Hepatocyte (in vitro differentiated cells): ENCODE results near the gene KDM4B. TPM values are rescaled to one million over a fixed set of nuclear protein-coding genes. Genes with fewer than 3 reads are reported as not detected.

ENCODE experiments used
- DNase-seq: peaks from one replicate; pipeline ENCODE4 v3.0.0-alpha.2; 2016; ENCODE audit warnings: low spot score
- H2AFZ ChIP-seq: fragments of 200-600 bp; sonication (generic); 2 replicates; pipeline ENCODE4 v1.6.0; 2016; ENCODE audit warnings: antibody characterized with exemption, mild to moderate bottlenecking
- H3K27ac ChIP-seq: fragments of 200-600 bp; sonication (generic); 2 replicates; pipeline ENCODE4 v1.5.1; 2016; ENCODE audit warnings: mild to moderate bottlenecking
- H3K27me3 ChIP-seq: fragments of 200-600 bp; sonication (generic); 2 replicates; pipeline ENCODE4 v1.6.1; 2016
- H3K36me3 ChIP-seq: fragments of 200-600 bp; sonication (generic); replicated peaks from 2 replicates; pipeline ENCODE4 v1.5.1; 2016; ENCODE audit warnings: low read depth; ENCODE audit not compliant: insufficient read depth
- H3K4me1 ChIP-seq: fragments of 200-600 bp; sonication (generic); 2 replicates; pipeline ENCODE4 v1.5.1; 2016; ENCODE audit warnings: mild to moderate bottlenecking, moderate library complexity; ENCODE audit not compliant: insufficient read depth
- H3K4me2 ChIP-seq: fragments of 200-600 bp; sonication (generic); 2 replicates; pipeline ENCODE4 v1.6.0; 2016
- H3K4me3 ChIP-seq: fragments of 200-600 bp; sonication (generic); 2 replicates; pipeline ENCODE4 v1.5.1; 2016; ENCODE audit warnings: mild to moderate bottlenecking
- H3K79me2 ChIP-seq: fragments of 200-600 bp; sonication (generic); 2 replicates; pipeline ENCODE4 v1.6.0; 2017; ENCODE audit warnings: mild to moderate bottlenecking
- H3K9me2 ChIP-seq: fragments of 200-600 bp; sonication (generic); replicated peaks from 2 replicates; pipeline ENCODE4 v1.6.0; 2017; ENCODE audit warnings: mild to moderate bottlenecking; ENCODE audit not compliant: insufficient read depth
- H3K9me3 ChIP-seq: fragments of 200-600 bp; sonication (generic); 2 replicates; pipeline ENCODE4 v1.5.1; 2016; ENCODE audit warnings: low read depth, mild to moderate bottlenecking
- H4K20me1 ChIP-seq: fragments of 200-600 bp; sonication (generic); 2 replicates; pipeline ENCODE4 v1.6.0; 2016; ENCODE audit warnings: mild to moderate bottlenecking; ENCODE audit not compliant: insufficient read depth, poor library complexity, severe bottlenecking
- EZH2 ChIP-seq: fragments of 200-600 bp; sonication (generic); IDR thresholded peaks from 2 replicates; pipeline ENCODE4 v1.6.1; 2016; ENCODE audit warnings: antibody characterized with exemption, mild to moderate bottlenecking, borderline replicate concordance
- EZH2phosphoT487 ChIP-seq: fragments of 200-600 bp; sonication (generic); IDR thresholded peaks from one replicate; pipeline ENCODE4 v1.6.1; 2018; ENCODE audit warnings: antibody characterized with exemption, mild to moderate bottlenecking, low read depth, moderate library complexity; ENCODE audit not compliant: unreplicated experiment, severe bottlenecking
- WGBS: methylation state at CpG from one replicate; pipeline ENCODE4 v1.1.6; 2016; ENCODE audit warnings: low lambda C conversion rate; ENCODE audit errors: missing lambda C conversion rate; 5-methylcytosine and 5-hydroxymethylcytosine counted together
- polyA plus RNA-seq: library from polyadenylated mRNA; unstranded; fragments of >200 nt; fragmentation: Nextera tagmentation; extraction: Ambion mirVana; gene quantifications from 2 replicates; pipeline ENCODE4 v1.2.1, GENCODE V29; 2016
- total RNA-seq: library from RNA; depleted of rRNA; stranded (reverse); fragments of >200 nt; gene quantifications from 2 replicates; pipeline ENCODE4 v1.2.3, GENCODE V29; 2014
- TF ChIP-seq, protein P1 (sequence below): fragments of 200-600 bp; sonication (generic); IDR thresholded peaks from 2 replicates; pipeline ENCODE4 v1.5.1; 2016; ENCODE audit warnings: antibody characterized with exemption, mild to moderate bottlenecking; ENCODE audit not compliant: poor library complexity

Gene KDM4B
- total and polyA plus RNA-seq, 2 experiments from 2014 or later, result 22.2 to 29.6 TPM

DNA sequence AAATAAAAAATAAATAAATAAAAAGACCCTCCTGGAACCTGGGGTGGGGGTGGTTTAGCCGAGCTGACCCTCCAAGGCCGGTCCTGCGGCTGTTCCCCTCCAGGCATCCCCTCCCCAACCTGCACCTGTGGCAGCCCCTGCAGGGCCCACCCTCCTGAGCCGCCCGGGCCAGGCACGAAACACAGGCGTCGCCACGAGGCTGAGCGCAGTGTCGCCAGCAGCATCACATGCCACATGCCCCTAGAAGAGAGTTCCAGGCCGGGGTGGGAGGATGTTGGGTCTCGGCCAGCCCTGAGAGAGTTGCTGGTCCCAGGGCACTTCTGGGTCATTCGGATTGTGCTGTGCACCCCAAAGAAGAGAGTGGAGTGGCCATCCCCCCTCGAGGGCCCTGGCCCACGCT is 82.0 kb downstream of the KDM4B start:
- Histone ChIP-seq H3K36me3 (no peaks in the 10 kb centered on the region), H3K4me1 (peaks cover 25% of the 10 kb centered on the region), H2AFZ (no peak overlapping the region), H3K79me2 (peaks cover 15% of the 10 kb centered on the region), H3K4me3 (no peak overlapping the region), H3K27me3 (no peaks in the 10 kb centered on the region), H4K20me1 (peaks cover 12% of the 10 kb centered on the region), H3K9me3 (no peaks in the 10 kb centered on the region), H3K27ac (no peak overlapping the region), H3K9me2 (no peaks in the 10 kb centered on the region), H3K4me2 (no peak overlapping the region)
- 96% methylated on average over 16 of the region's 16 CpGs for WGBS
- DNase-seq, result no peak
- TF ChIP-seq, protein P1, sequence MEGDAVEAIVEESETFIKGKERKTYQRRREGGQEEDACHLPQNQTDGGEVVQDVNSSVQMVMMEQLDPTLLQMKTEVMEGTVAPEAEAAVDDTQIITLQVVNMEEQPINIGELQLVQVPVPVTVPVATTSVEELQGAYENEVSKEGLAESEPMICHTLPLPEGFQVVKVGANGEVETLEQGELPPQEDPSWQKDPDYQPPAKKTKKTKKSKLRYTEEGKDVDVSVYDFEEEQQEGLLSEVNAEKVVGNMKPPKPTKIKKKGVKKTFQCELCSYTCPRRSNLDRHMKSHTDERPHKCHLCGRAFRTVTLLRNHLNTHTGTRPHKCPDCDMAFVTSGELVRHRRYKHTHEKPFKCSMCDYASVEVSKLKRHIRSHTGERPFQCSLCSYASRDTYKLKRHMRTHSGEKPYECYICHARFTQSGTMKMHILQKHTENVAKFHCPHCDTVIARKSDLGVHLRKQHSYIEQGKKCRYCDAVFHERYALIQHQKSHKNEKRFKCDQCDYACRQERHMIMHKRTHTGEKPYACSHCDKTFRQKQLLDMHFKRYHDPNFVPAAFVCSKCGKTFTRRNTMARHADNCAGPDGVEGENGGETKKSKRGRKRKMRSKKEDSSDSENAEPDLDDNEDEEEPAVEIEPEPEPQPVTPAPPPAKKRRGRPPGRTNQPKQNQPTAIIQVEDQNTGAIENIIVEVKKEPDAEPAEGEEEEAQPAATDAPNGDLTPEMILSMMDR, result no peak
- TF ChIP-seq EZH2 (no peak), EZH2phosphoT487 (no peak)

- no peaks in the 10 kb centered on the region for H3K9me3 ChIP-seq
- no peak overlapping the region for H3K4me3 ChIP-seq
- 96% methylated on average over 16 of the region's 16 CpGs for WGBS
- peaks cover 15% of the 10 kb centered on the region for H3K79me2 ChIP-seq
- no peak overlapping the region for H3K27ac ChIP-seq
- no peaks in the 10 kb centered on the region for H3K27me3 ChIP-seq
- peaks cover 8% of the 10 kb centered on the region for H4K20me1 ChIP-seq
- TF ChIP-seq EZH2, result no peak
- no peak overlapping the region for H3K4me2 ChIP-seq
- no peak overlapping the region for H2AFZ ChIP-seq
- peaks cover 20% of the 10 kb centered on the region for H3K4me1 ChIP-seq
- no peaks in the 10 kb centered on the region for H3K36me3 ChIP-seq
- no peak for DNase-seq
- no peaks in the 10 kb centered on the region for H3K9me2 ChIP-seq
Measured at GRCh38 chr19:5051619-5052018, 82.7 kb downstream of the KDM4B start.

GRCh38 chr19:5052515-5052914 is 83.6 kb downstream of the KDM4B start:
- 97% methylated on average over 12 of the region's 13 CpGs for WGBS
- Histone ChIP-seq H3K4me1 (peaks cover 12% of the 10 kb centered on the region), H3K9me3 (no peaks in the 10 kb centered on the region)

GRCh38 chr19:5052945-5053485 is 84.1 kb downstream of the KDM4B start:
- Histone ChIP-seq H3K4me3 (no peak overlapping the region), H3K27ac (no peak overlapping the region), H3K9me2 (no peaks in the 10 kb centered on the region), H3K79me2 (peaks cover 8% of the 10 kb centered on the region), H3K4me2 (no peak overlapping the region), H3K4me1 (peaks cover 12% of the 10 kb centered on the region), H2AFZ (no peak overlapping the region), H3K9me3 (no peaks in the 10 kb centered on the region), H3K27me3 (no peaks in the 10 kb centered on the region), H3K36me3 (no peaks in the 10 kb centered on the region), H4K20me1 (peaks cover 4% of the 10 kb centered on the region)
- WGBS, result 96% methylated on average over 16 of the region's 16 CpGs
- TF ChIP-seq, protein P1, result no peak
- no peak for TF ChIP-seq EZH2
- no peak for TF ChIP-seq EZH2phosphoT487
- no peak for DNase-seq

More at GRCh38 chr19:5052515-5052914, 83.6 kb downstream of the KDM4B start:
- H3K27ac ChIP-seq, result no peak overlapping the region
- DNase-seq, result no peak
- TF ChIP-seq EZH2, result no peak
- TF ChIP-seq, protein P1, result peak; percentile 10
- H2AFZ ChIP-seq, result no peak overlapping the region
- no peak overlapping the region for H3K4me2 ChIP-seq
- no peaks in the 10 kb centered on the region for H3K36me3 ChIP-seq
- H3K4me3 ChIP-seq, result no peak overlapping the region
- no peaks in the 10 kb centered on the region for H3K27me3 ChIP-seq
- H4K20me1 ChIP-seq, result peaks cover 8% of the 10 kb centered on the region
- H3K79me2 ChIP-seq, result peaks cover 11% of the 10 kb centered on the region
- H3K9me2 ChIP-seq, result no peaks in the 10 kb centered on the region
